ENCODE data around the gene IGLL1.
"Not testable (repeated sequence)": the region's sequence is repeated elsewhere in the genome, so short reads cannot be mapped to it uniquely, and the experiment has no call there.

The IGLL1 gene

GRCh38 chr22:23562186-23562585 lies 17.9 kb downstream of the IGLL1 start:
- DNase-seq (ENCODE audit: low spot score): no peak

- not testable (repeated sequence) for DNase-seq (ENCODE audit: low spot score)
Observed at GRCh38 chr22:23561025-23561510, 19.0 kb downstream of the IGLL1 start.

- DNase-seq (ENCODE audit: low spot score): not testable (repeated sequence)
Observed at GRCh38 chr22:23560215-23560614, 19.9 kb downstream of the IGLL1 start.

- DNase-seq (ENCODE audit: low spot score): no peak
Observed at GRCh38 chr22:23557467-23557866, 22.6 kb downstream of the IGLL1 start.

- DNase-seq (ENCODE audit: low spot score): no peak
Observed at GRCh38 chr22:23557036-23557435, 23.1 kb downstream of the IGLL1 start.

GRCh38 chr22:23556026-23556620 lies 24.0 kb downstream of the IGLL1 start:
- no peak for DNase-seq (ENCODE audit: low spot score)

- DNase-seq (ENCODE audit: low spot score): no peak
Observed at GRCh38 chr22:23555118-23555517, 25.0 kb downstream of the IGLL1 start.

GRCh38 chr22:23553924-23554870 lies 25.9 kb downstream of the IGLL1 start:
- DNase-seq (ENCODE audit: low spot score): no peak

- no peak for DNase-seq (ENCODE audit: low spot score)
Observed at GRCh38 chr22:23553438-23553837, 26.7 kb downstream of the IGLL1 start.

GRCh38 chr22:23552573-23552972 lies 27.5 kb downstream of the IGLL1 start:
- no peak for DNase-seq (ENCODE audit: low spot score)

- DNase-seq (ENCODE audit: low spot score): no peak
Observed at GRCh38 chr22:23551385-23551784, 28.7 kb downstream of the IGLL1 start.

- no peak for DNase-seq (ENCODE audit: low spot score)
Observed at GRCh38 chr22:23550049-23550650, 29.9 kb downstream of the IGLL1 start.

GRCh38 chr22:23549198-23549595 lies 30.9 kb downstream of the IGLL1 start:
- no peak for DNase-seq (ENCODE audit: low spot score)

GRCh38 chr22:23548501-23549197 lies 31.4 kb downstream of the IGLL1 start:
- no peak for DNase-seq (ENCODE audit: low spot score)

- no peak for DNase-seq (ENCODE audit: low spot score)
Observed at GRCh38 chr22:23547818-23548500, 32.1 kb downstream of the IGLL1 start.

GRCh38 chr22:23547382-23547781 lies 32.7 kb downstream of the IGLL1 start:
- DNase-seq (ENCODE audit: low spot score): not testable (repeated sequence)

- DNase-seq (ENCODE audit: low spot score): no peak
Observed at GRCh38 chr22:23544852-23545251, 35.2 kb downstream of the IGLL1 start.

GRCh38 chr22:23543506-23544000 lies 36.5 kb downstream of the IGLL1 start:
- not testable (repeated sequence) for DNase-seq (ENCODE audit: low spot score)

GRCh38 chr22:23542933-23543332 lies 37.2 kb downstream of the IGLL1 start:
- DNase-seq (ENCODE audit: low spot score): no peak

- not testable (repeated sequence) for DNase-seq (ENCODE audit: low spot score)
Observed at GRCh38 chr22:23542391-23542790, 37.7 kb downstream of the IGLL1 start.

GRCh38 chr22:23541849-23542281 lies 38.2 kb downstream of the IGLL1 start:
- DNase-seq (ENCODE audit: low spot score): not testable (repeated sequence)
